ENCODE measurements around the gene DYNC1I1. TPM values are rescaled to one million over a fixed set of nuclear protein-coding genes. Genes with fewer than 3 reads are reported as not detected.

Gene DYNC1I1
- polyA plus RNA-seq, 1 of the 3 experiments (the other 2 are of a cell fraction), result 0.05 TPM

GRCh38 chr7:95788884-95789283 is 16.5 kb downstream of the DYNC1I1 start:
- Histone ChIP-seq H3K79me2 (ENCODE audit: insufficient read depth) (no peaks in the 10 kb centered on the region), H3K9me3 (no peaks in the 10 kb centered on the region), H3K4me2 (no peak overlapping the region), H3F3A (replicated peaks; ENCODE audit: insufficient read depth) (no peaks in the 10 kb centered on the region), H4K20me1 (ENCODE audit: insufficient read depth) (no peaks in the 10 kb centered on the region), H3K4me3 (ENCODE audit: low read depth in 2 of 2, low read length in 1 of 2) (no peak overlapping the region), H2AFZ (ENCODE audit: low read depth) (no peak overlapping the region), H3K36me3 (replicated peaks in 1 of 2; ENCODE audit: control insufficient read depth in 1 of 2, insufficient read depth in 2 of 2, low read length in 1 of 2) (no peaks in the 10 kb centered on the region), H3K4me1 (ENCODE audit: control insufficient read depth in 1 of 2, insufficient read depth in 2 of 2, low read depth in 1 of 2, low read length in 1 of 2) (no peaks in the 10 kb centered on the region), H3K27ac (ENCODE audit: low read depth in 2 of 2, low read length in 1 of 2) (no peak overlapping the region), H3K27me3 (ENCODE audit: insufficient read depth) (no peaks in the 10 kb centered on the region; the same call in 1 of the 2 replicates), H3K9ac (no peak overlapping the region), H3K9me2 (no peaks in the 10 kb centered on the region)
- ChIA-PET POLR2A (no interaction called here), CTCF (interaction anchor here (0.5 to 1.9 kb wide), 3 partner anchors 28 to 65 kb away, joined by 3 to 5 read pairs (median 3); no protein-coding TSS in a partner anchor)
- TF ChIP-seq IRF3 (IDR thresholded peaks at IDR 0.05; ENCODE audit: low read depth, low read length), result no peak
- no peak for TF ChIP-seq TAF1 (IDR thresholded peaks at IDR 0.05; ENCODE audit: borderline replicate concordance, low read depth, low read length)
- no peak for TF ChIP-seq EZH2phosphoT487 (IDR thresholded peaks at IDR 0.05; ENCODE audit: borderline replicate concordance, low read depth)
- TF ChIP-seq RXRA (IDR thresholded peaks at IDR 0.05; ENCODE audit: borderline replicate concordance, low read depth), result no peak
- TF ChIP-seq RFX5 (IDR thresholded peaks at IDR 0.05; ENCODE audit: low read length), result no peak
- no peak for TF ChIP-seq POLR2AphosphoS5 (IDR thresholded peaks at IDR 0.05; ENCODE audit: low read depth, low read length)
- no peak for TF ChIP-seq USF2 (IDR thresholded peaks at IDR 0.05; ENCODE audit: borderline replicate concordance, low read depth, low read length)
- TF ChIP-seq GABPA (IDR thresholded peaks at IDR 0.05; ENCODE audit: low read depth), result no peak
- TF ChIP-seq YY1 (IDR thresholded peaks at IDR 0.05; ENCODE audit: low read depth), result no peak
- no peak for TF ChIP-seq ELF1 (IDR thresholded peaks at IDR 0.05)
- TF ChIP-seq PBX3 (IDR thresholded peaks at IDR 0.05), result no peak
- no peak for TF ChIP-seq RAD21 (IDR thresholded peaks at IDR 0.05; ENCODE audit: low read length)
- no peak for DNase-seq
- WGBS (ENCODE audit: low lambda C conversion rate), result 5% methylated on average over 2 of the region's 2 CpGs

DNA sequence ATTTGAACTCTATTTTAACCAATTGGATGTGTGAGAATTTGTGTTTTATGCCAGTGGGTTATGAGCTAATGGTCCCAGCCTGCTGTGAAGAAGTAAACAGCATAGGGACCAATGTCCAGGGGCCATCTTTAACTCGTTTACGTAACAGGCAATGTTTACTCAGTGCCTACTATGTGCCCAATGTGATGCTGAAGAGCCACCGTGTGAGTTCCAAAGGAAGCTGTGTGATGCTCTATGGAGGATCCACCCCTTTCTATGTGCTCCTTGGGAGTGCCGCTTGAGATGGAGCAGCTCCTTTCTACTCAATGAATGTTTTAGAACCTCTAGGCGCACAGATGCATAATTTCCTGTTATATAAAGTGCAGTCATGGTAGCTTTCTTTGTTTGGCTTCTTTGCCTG is 21.3 kb downstream of the DYNC1I1 start:
- ChIA-PET CTCF (interaction anchor here (1.2 to 4.2 kb wide), 5 partner anchors 10 to 78 kb away, joined by 3 to 26 read pairs (median 6); no protein-coding TSS in a partner anchor), POLR2A (no interaction called here)
- Histone ChIP-seq H3K9ac (no peak overlapping the region), H3K27ac (ENCODE audit: low read depth in 2 of 2, low read length in 1 of 2) (no peak overlapping the region), H3K79me2 (ENCODE audit: insufficient read depth) (no peaks in the 10 kb centered on the region), H3K9me3 (no peaks in the 10 kb centered on the region), H2AFZ (ENCODE audit: low read depth) (no peak overlapping the region), H3K4me1 (ENCODE audit: control insufficient read depth in 1 of 2, insufficient read depth in 2 of 2, low read depth in 1 of 2, low read length in 1 of 2) (no peaks in the 10 kb centered on the region), H3K4me3 (ENCODE audit: low read depth in 2 of 2, low read length in 1 of 2) (no peak overlapping the region), H3K4me2 (no peak overlapping the region), H4K20me1 (ENCODE audit: insufficient read depth) (no peaks in the 10 kb centered on the region), H3K36me3 (replicated peaks in 1 of 2; ENCODE audit: control insufficient read depth in 1 of 2, insufficient read depth in 2 of 2, low read length in 1 of 2) (no peaks in the 10 kb centered on the region), H3F3A (replicated peaks; ENCODE audit: insufficient read depth) (no peaks in the 10 kb centered on the region), H3K27me3 (ENCODE audit: insufficient read depth) (no peaks in the 10 kb centered on the region), H3K9me2 (no peaks in the 10 kb centered on the region)
- WGBS (ENCODE audit: low lambda C conversion rate), result 32% methylated on average over 5 of the region's 5 CpGs
- DNase-seq, result no peak
- no peak for TF ChIP-seq NFIC (IDR thresholded peaks at IDR 0.05; ENCODE audit: borderline replicate concordance)
- TF ChIP-seq TAF1 (IDR thresholded peaks at IDR 0.05; ENCODE audit: borderline replicate concordance, low read depth, low read length), result no peak
- TF ChIP-seq RCOR1 (IDR thresholded peaks at IDR 0.05; ENCODE audit: low read length), result no peak
- no peak for TF ChIP-seq RAD21 (IDR thresholded peaks at IDR 0.05; ENCODE audit: low read length)
- no peak for TF ChIP-seq GABPA (IDR thresholded peaks at IDR 0.05; ENCODE audit: low read depth)
